Thyroid gland (tissue), 4 donors: ENCODE results near the gene MYO18A. TPM values are rescaled to one million over a fixed set of nuclear protein-coding genes. Genes with fewer than 3 reads are reported as not detected.

Experiments
- DNase-seq, 2 donors: peaks; one replicate each; pipeline ENCODE4 v3.0.0-alpha.2; 2019
- H3K27ac ChIP-seq, 3 donors: fragments of 200-600 bp; sonication (generic); 1 replicate in 2 of 3; 2 replicates in 1 of 3; pipeline ENCODE4 v1.5.1; 2016 to 2019; ENCODE audit warnings: mild to moderate bottlenecking in 1 of 3, moderate library complexity in 1 of 3
- H3K27me3 ChIP-seq: fragments of 200-600 bp; sonication (generic); one replicate; pipeline ENCODE4 v1.5.1; 2019
- H3K36me3 ChIP-seq, 2 donors: fragments of 200-600 bp; sonication (generic); one replicate each; pipeline ENCODE4 v1.5.1; 2016 to 2019
- H3K4me1 ChIP-seq, 2 donors: fragments of 200-600 bp; sonication (generic); one replicate each; pipeline ENCODE4 v1.5.1; 2017 to 2019
- H3K4me3 ChIP-seq, 3 donors: fragments of 200-600 bp; sonication (generic); replicated peaks in 1 of 3; 1 replicate in 2 of 3; 2 replicates in 1 of 3; pipeline ENCODE4 v1.5.1; 2016; ENCODE audit warnings: mild to moderate bottlenecking in 1 of 3
- H3K9me3 ChIP-seq: fragments of 200-600 bp; sonication (generic); one replicate; pipeline ENCODE4 v1.5.1; 2017
- POLR2A ChIP-seq, 2 donors: fragments of 450-650 bp; IDR thresholded peaks; one replicate each; pipeline ENCODE4 v1.6.1; 2017; ENCODE audit warnings: antibody characterized with exemption in 2 of 2, mild to moderate bottlenecking in 2 of 2, moderate library complexity in 1 of 2
- WGBS, 2 donors: methylation state at CpG; one replicate each; pipeline ENCODE4 v1.1.5; 2017; 5-methylcytosine and 5-hydroxymethylcytosine counted together
- intact Hi-C: fragments of 100-400 bp; cut with DNase I; formaldehyde crosslinking; loops from one replicate; pipeline ENCODE4 v1.15.1; 2023
- total RNA-seq, 4 donors: library from RNA; depleted of rRNA; stranded (reverse); fragments of >200 nt; gene quantifications; one replicate each; pipeline ENCODE4 v1.2.3, GENCODE V29; 2016
- TF ChIP-seq, protein P1 (sequence below), 6 experiments: fragments of 200-600 bp in 3 of 6; fragments of 450-650 bp in 3 of 6; sonication (generic) in 3 of 6; IDR thresholded peaks; one replicate each; pipeline ENCODE4 v1.5.1; 2016 to 2019; ENCODE audit warnings: antibody characterized with exemption in 6 of 6, mild to moderate bottlenecking in 2 of 6, inconsistent platforms in 1 of 6, moderate library complexity in 1 of 6

Gene MYO18A
- total RNA-seq, 4 donors from 2014 or later = 32.1 to 49.8 (median 40.6) TPM

DNA sequence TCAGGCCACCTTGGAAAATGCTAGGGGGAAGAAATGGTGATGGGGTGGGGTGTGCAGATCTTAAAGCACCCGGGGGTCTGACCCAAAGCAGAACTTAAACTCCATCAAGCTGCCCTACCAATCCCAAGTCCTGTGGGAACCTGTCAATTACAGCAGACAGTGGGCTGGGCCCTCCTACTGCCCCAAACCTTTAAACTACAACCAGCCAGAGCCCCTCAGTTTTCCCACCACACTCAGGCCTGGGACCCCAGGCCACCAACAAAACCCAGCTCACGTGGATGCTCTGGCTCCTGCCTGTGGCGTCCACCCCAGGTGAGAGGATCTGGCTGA lies 2.7 kb downstream of the MYO18A start:
- 79 to 90% methylated on average over 2 to 3 of the region's 3 CpGs for WGBS, 2 donors
- Histone ChIP-seq H3K4me3 (no peak overlapping the region), H3K27me3 (no peaks in the 10 kb centered on the region), H3K27ac (peak overlapping the region; percentile 63 to 96 (median 84)), H3K4me1 (peaks cover 40 to 43% of the 10 kb centered on the region in 2 donors), H3K9me3 (no peaks in the 10 kb centered on the region), H3K36me3 (no peaks in the 10 kb centered on the region)
- DNase-seq = no peak
- TF ChIP-seq, protein P1, sequence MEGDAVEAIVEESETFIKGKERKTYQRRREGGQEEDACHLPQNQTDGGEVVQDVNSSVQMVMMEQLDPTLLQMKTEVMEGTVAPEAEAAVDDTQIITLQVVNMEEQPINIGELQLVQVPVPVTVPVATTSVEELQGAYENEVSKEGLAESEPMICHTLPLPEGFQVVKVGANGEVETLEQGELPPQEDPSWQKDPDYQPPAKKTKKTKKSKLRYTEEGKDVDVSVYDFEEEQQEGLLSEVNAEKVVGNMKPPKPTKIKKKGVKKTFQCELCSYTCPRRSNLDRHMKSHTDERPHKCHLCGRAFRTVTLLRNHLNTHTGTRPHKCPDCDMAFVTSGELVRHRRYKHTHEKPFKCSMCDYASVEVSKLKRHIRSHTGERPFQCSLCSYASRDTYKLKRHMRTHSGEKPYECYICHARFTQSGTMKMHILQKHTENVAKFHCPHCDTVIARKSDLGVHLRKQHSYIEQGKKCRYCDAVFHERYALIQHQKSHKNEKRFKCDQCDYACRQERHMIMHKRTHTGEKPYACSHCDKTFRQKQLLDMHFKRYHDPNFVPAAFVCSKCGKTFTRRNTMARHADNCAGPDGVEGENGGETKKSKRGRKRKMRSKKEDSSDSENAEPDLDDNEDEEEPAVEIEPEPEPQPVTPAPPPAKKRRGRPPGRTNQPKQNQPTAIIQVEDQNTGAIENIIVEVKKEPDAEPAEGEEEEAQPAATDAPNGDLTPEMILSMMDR (IDR thresholded peaks at IDR 0.05) = no peak
- no peak for TF ChIP-seq POLR2A (IDR thresholded peaks at IDR 0.05)
- intact Hi-C loops = no loop called here

DNA sequence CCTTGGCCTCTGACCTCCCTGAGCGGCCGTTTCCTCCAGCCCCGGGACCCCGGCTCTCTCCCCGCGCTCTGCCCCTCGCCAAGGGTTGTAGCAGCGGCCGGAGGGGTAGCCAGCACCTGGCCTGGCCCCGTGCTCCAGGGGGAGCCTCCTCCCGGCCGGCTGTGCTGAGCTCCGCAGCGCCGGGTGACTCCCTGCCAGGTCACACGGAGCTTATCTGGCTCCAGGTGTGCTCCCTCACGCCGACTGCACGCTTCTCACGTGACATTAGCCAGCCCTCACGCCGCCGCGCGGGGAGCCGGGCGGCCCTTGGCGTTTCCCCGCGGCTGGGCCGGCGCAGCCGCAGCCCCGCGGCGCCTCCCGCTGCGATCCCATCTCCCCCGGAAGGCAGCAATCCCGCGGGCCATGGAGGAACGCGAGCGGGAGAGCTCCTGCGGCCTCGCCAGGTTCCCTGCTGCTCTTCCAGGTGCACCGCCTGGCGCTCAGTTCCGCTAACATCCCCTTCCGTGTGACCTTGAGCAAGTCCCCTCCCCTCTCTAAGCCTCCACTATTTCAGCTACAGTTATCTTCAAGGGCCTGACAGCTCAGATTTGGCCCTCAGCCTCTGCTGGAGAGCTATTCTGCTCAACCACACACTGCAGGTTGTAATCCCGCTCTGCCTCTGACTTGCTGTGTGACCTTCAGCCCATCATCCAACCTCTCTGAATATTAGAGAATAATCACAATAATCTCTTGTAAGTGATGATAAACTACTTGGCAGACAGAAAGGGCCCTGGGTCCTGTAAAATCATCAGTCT lies 3.4 kb downstream of the MYO18A start:
- no peaks in the 10 kb centered on the region for H3K27me3 ChIP-seq
- no peaks in the 10 kb centered on the region for H3K36me3 ChIP-seq
- H3K4me1 ChIP-seq = peaks cover 40 to 43% of the 10 kb centered on the region in 2 donors
- H3K9me3 ChIP-seq = no peaks in the 10 kb centered on the region
- intact Hi-C loops = no loop called here
- 10 to 13% methylated on average over 14 to 19 of the region's 51 CpGs for WGBS, 2 donors
- TF ChIP-seq, protein P1 (IDR thresholded peaks at IDR 0.05) = no peak
- peak; percentile 62 to 86 for TF ChIP-seq POLR2A (IDR thresholded peaks at IDR 0.05)
- peak; percentile 86 to 87 for DNase-seq
- peak overlapping the region; percentile 63 to 96 (median 84) for H3K27ac ChIP-seq
- peak overlapping the region in 2 of 3 donors; percentile 8 to 41 for H3K4me3 ChIP-seq

DNA sequence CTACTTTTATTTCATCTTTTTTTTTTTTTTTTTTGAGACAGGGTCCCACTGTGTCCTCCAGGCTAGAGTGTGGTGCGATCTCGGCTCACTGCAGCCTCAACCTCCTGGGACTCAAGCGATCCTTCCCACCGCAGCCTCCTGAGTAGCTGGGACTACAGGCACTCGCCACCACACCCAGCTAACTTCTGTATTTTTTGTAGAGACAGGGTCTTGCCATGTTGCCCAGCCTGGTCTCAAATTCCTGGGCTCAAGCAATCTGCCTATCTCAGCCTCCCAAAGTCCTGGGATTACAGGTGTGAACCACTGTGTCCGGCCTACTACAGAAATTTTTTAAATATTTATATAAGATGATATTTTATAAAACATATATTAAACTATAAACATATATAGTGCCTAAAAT lies 4.8 kb downstream of the MYO18A start:
- WGBS, 2 donors = 98% methylated on average over 6 of the region's 6 CpGs
- peak overlapping the region in 2 of 3 donors; percentile 84 to 96 for H3K27ac ChIP-seq

DNA sequence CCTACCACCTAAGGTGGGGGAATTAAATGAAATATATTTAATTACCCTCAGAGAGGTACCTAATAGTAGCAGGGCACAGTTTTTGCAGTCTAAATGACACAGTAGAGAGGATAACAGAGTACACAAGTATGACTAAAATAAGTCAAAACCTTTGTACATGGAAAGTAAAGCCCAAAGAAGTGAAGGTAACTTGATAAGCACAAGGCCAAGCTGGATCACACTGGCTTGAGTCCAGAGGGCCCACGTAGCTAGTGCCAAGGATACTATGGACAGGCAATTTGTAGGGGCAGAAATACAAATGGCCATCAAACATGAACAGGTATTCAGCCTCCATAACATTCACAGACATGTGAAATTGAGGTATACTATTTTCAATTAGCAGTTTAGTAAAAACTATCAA lies 7.6 kb downstream of the MYO18A start:
- no peaks in the 10 kb centered on the region for H3K27me3 ChIP-seq
- H3K9me3 ChIP-seq = no peaks in the 10 kb centered on the region
- H3K36me3 ChIP-seq = no peaks in the 10 kb centered on the region
- intact Hi-C loops = no loop called here
- WGBS, 2 donors = 88 to 96% methylated on average over 1 of the region's 1 CpG
- TF ChIP-seq, protein P1 (IDR thresholded peaks at IDR 0.05) = no peak
- no peak for TF ChIP-seq POLR2A (IDR thresholded peaks at IDR 0.05)
- peaks cover 17 to 29% of the 10 kb centered on the region in 2 donors for H3K4me1 ChIP-seq
- H3K27ac ChIP-seq = no peak overlapping the region
- no peak overlapping the region for H3K4me3 ChIP-seq
- DNase-seq = no peak

More for the DNA sequence above, 4.8 kb downstream of the MYO18A start:
- Histone ChIP-seq H3K27me3 (no peaks in the 10 kb centered on the region), H3K9me3 (no peaks in the 10 kb centered on the region), H3K36me3 (no peaks in the 10 kb centered on the region), H3K4me1 (peaks cover 33% of the 10 kb centered on the region in 2 donors), H3K4me3 (no peak overlapping the region)
- intact Hi-C loops = no loop called here
- DNase-seq = no peak
- TF ChIP-seq, protein P1 (IDR thresholded peaks at IDR 0.05) = no peak
- no peak for TF ChIP-seq POLR2A (IDR thresholded peaks at IDR 0.05)

DNA sequence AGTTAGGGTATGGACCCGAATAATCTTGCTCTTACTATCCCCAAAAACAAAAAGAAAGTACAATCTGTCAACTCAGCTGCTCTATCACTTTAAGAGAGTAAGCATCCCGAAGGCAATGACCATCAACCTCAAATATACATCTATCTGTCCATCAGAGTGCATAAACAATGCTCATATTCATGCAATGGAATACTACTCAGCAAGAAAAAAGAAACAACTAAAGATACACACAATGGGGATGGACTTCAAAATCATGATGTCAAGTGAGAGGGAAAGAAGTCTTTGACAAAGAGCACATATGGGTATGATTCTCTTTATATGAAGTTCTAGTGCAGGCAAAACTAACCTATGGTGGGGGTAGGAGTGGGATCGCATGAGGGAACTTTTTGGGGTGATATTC lies 9.5 kb downstream of the MYO18A start:
- Histone ChIP-seq H3K4me1 (peaks cover 2 to 18% of the 10 kb centered on the region in 2 donors), H3K27ac (no peak overlapping the region), H3K4me3 (no peak overlapping the region), H3K9me3 (no peaks in the 10 kb centered on the region), H3K27me3 (no peaks in the 10 kb centered on the region), H3K36me3 (peaks cover 6 to 8% of the 10 kb centered on the region in 2 donors)
- 95 to 96% methylated on average over 3 of the region's 3 CpGs for WGBS, 2 donors
- no peak for DNase-seq
- intact Hi-C loops = no loop called here
- TF ChIP-seq, protein P1 (IDR thresholded peaks at IDR 0.05) = no peak
- TF ChIP-seq POLR2A (IDR thresholded peaks at IDR 0.05) = no peak
